Daoy (cell line): ENCODE measurements around the gene PIF1. TPM values are rescaled to one million over a fixed set of nuclear protein-coding genes. Genes with fewer than 3 reads are reported as not detected.
A peak's percentile ranks its signal among the peaks of the same experiment; 100 is the strongest.

ENCODE experiments used
- DNase-seq: peaks from one replicate; pipeline ENCODE4 v3.0.0-alpha.2; 2015; ENCODE audit warnings: low read depth
- total RNA-seq: library from RNA; depleted of rRNA; stranded (reverse); fragments of >200 nt; shearing (Covaris generic); gene quantifications from 2 replicates; pipeline ENCODE4 v1.2.3, GENCODE V29; 2014; rRNA removed

The PIF1 gene, protein sequence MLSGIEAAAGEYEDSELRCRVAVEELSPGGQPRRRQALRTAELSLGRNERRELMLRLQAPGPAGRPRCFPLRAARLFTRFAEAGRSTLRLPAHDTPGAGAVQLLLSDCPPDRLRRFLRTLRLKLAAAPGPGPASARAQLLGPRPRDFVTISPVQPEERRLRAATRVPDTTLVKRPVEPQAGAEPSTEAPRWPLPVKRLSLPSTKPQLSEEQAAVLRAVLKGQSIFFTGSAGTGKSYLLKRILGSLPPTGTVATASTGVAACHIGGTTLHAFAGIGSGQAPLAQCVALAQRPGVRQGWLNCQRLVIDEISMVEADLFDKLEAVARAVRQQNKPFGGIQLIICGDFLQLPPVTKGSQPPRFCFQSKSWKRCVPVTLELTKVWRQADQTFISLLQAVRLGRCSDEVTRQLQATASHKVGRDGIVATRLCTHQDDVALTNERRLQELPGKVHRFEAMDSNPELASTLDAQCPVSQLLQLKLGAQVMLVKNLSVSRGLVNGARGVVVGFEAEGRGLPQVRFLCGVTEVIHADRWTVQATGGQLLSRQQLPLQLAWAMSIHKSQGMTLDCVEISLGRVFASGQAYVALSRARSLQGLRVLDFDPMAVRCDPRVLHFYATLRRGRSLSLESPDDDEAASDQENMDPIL
- total RNA-seq: 26.6 and 32.9 TPM in 2 replicates

DNA sequence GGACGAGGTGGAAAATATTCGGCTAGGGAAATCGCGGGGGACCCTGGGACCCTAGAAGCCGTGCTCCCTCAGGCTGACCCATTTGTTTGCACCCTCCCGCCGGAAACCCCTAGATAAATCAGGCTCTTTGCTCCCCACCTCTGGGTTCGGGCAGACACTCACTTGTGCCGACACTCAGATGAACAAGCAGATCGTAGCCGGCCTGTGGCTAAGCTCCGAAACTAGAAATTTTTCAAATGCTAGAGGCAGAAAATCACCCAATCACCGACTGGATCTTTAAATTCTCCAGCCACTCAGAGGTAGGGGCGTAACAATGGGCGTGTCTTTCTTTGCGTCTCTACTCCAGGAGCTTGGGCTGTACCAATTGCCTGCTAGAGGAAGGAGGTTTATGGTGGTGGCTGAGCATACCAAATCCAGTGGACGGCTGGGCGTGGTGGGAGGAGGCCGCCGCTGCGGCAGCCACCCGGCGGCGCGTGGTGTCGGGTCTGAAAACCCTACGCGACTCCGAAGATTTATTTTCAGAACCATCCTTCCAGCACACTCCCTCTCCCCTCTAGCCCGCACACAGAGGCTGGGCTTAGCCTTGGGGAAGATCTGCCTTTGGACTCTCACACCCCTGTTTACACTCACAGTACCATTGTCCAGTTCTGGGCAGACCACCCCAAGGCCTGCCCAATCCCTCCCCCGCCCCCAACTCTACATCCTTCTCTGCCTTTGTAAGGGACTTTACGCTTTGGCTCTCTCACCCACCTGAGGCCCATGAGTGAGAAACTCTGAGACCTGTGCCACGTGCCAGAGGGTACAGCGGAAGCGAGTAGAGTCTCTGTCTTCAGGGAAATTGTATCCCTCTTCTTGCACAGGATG, at the start of gene PIF1:
Gene PIF1, minus strand, starts transcription at position 217 of the 864 bp plus-strand sequence. CDS start 1,312 bp downstream, outside the sequence.
- DNase-seq: peak; percentile 97

DNA sequence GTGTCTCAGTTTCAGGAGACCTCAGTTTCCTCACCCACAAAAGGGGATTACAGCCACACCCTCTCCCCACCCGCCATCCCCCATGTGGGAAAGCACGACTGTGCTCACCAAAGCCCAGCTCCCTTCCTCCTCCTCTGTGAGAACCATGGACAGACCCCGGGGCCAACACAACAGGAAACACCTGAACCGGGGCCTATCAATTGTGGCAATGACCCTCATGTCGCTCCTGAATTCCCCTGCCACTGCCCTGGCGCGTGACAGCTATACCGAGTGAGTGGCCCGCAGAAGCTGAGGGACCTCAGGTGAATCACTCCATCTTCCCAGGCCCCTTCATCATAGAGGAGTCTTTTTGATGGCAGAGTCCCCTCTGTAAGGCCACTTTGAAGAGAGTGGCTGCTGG, 44.9 kb upstream of the PIF1 start:
- DNase-seq: no peak

DNA sequence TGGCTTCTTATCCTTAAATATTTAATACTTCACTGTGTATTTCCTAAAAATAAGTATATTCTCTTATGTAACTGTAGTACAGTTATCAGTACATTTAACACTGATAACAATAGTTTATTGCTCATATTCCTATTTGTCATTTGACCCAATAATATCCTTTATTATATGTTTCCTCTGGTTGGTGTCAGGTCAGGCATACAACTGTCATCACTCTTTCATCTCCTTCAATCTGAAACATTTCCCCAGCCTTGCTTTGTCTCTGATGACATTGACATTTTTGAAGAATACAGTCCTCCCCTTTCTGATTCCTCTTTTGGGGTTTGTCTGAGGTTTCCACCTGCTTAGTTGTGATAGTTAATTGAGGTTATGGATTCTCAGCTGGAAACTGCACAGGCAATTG, 44.1 kb upstream of the PIF1 start:
- no peak for DNase-seq

DNA sequence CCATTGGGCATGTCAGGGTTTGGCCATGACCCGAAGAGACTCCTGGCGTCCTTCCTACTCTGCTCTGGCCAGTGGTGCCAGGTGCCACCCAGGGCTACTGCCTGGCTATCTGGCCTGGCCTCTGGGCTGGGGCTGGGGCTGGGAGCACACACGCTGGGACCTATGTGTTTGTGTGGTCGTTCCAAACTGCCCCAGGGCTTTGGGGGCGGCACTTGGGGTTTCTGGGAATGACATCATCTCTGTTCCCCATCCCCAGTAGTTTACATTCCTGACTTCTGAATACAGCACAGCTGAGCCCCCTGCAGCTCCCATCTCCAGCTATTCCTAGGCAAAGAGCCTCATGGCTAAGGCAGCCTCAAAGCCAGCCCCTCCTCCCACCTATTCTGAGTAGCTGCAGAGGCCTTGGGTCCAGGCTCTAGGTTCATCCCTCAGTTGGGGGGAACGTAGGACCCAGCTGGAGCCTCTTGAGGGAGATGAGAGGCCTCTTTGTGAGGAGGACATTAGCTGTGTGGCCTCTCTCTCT, 40.6 kb upstream of the PIF1 start:
- DNase-seq: peak; percentile 93

DNA sequence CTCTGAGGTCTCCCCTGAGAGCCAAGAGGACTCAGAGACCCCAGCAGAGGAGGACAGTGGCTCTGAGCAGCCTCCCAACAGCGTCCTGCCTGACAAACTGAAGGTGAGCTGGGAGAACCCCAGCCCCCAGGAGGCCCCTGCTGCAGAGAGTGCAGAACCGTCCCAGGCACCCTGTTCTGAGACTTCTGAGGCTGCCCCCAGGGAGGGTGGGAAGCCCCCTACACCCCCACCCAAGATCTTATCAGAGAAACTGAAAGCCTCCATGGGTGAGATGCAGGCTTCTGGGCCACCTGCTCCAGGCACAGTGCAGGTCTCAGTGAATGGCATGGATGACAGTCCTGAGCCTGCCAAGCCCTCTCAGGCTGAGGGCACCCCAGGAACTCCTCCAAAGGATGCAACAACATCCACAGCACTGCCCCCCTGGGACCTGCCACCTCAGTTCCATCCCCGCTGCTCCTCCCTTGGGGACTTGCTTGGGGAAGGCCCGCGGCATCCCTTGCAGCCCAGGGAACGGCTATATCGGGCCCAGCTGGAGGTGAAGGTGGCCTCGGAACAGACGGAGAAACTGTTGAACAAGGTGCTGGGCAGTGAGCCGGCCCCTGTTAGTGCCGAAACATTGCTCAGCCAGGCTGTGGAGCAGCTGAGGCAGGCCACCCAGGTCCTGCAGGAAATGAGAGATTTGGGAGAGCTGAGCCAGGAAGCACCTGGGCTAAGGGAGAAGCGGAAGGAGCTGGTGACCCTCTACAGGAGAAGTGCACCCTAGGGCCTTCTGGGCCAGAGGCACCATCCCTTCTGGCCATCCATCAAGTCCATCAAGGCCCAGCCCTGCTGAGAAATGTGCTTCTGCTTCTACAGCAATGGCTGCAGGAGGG, 39.9 kb upstream of the PIF1 start:
- DNase-seq: no peak

DNA sequence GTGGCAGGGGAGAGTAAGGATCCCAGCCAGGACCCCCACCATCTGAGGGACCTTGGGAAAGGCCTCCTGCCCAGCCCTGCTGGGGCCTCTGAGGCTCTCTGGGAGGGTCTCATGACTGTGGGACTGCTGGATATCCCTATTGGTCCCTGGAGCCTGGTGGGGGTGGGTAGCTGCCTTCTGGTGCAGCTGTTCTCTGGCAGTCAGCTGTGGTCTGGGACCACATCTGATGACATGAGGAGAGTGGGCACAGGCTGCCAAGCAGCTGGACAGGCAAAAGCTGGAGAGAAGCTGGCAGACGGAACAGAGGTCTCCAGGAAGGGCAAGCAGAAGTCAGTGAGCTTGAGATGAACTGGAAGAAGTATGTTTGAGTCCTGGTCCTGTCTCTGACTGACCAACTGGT, 38.6 kb upstream of the PIF1 start:
- no peak for DNase-seq

DNA sequence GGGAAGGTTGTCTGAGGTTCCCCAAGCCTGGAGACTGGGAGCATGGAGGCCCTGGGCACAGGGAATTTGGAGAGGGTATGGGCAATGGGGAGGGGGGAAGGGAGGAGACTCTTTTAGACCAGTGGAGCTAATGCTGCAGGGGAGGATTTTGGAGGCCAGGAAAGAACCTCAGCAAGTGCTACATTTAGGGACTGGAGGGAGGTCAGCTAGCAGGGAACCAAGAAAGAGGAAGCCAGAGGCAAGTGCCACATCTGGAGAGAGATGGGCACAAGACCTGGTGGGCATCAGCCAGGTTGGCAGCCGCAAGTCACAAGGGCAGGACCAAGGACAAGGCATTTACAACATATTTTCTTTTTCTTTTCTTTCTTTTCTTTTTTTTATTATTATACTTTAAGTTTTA, 37.0 kb upstream of the PIF1 start:
- DNase-seq: no peak

DNA sequence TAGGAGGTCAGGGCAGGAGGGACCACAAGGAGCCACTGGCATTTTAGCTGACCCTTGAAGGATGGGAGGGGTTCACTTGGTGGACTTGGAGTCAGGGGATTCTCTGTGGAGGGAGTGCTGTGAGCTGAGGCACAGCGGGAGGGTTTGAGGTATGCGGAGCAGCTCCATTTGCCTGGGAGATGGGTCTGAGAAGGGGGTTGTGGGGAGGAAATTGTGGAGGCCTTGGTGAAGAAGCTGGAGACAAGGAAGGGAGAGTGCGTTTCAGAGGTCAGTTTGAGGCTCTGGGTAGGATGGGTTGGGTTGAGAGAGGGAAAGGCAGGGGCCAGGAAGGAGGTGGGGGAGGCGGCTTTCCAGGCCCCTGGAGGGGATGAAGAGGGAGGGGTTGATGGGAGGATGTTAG, 36.5 kb upstream of the PIF1 start:
- DNase-seq: no peak

DNA sequence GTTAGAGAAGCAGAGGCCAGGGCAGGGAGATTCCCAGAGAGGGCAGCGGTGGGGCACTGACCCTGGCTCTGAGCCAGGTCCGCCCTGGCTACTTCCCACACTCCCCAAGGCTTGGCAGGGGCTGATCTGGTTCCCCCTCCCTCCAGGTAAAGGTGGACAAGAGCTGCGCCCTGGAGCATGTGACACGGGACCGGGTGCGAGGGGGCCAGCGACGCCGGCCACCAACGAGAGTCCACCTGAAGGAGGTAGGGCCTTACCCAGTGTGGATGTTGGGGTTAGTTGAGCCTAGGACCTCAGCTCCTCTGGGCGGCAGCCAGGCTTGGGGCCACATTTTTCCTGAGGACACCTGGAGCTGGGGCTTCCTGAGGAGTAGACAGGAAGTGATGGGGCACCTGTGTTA, 35.9 kb upstream of the PIF1 start:
- DNase-seq: no peak

DNA sequence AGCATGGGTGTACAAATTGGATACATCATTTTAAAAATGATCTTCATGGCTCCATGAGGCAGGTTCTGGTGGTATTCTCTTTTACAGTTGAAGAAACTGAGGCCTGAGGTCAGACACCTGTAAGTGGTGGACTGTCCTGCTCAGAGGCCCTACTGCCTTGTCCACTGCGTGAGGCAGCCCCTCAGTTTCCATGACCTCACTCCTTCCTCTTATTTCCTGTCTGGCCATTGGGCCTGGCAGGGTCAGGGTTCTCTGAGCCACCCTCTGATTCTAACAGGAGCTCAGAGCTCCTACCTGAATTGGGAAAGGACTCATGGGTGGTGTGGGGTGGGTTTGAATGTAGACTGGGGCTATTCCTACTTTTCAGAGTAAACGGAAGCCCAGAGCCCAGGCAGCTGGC, 33.8 kb upstream of the PIF1 start:
- DNase-seq: no peak

DNA sequence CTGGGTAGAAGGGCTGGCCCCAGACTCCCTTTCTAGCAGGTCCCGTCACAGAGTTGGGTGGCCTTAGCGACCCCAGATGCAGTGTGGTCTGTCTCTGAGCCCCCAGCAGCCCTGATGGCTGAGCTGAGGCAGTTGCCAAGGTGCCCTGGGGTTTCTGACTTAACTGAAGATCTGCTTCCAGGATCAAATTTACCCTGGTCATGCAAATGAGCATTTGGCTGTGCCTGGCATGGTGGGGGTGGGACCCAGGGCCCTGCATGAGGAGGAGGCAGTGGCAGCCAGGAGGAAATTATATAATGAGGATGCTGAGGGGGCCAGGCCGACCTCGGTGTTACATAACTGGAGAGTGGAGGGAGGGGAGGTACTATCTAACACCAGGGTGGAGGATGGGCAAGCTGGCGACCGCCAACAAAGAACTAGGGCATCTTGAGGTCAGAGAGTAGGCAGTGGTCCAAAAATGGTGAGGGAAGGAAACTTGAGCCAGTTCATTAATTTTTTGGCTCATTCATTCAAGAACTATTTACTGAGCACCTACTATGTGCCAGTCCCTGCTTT, 32.7 kb upstream of the PIF1 start:
- DNase-seq: no peak

DNA sequence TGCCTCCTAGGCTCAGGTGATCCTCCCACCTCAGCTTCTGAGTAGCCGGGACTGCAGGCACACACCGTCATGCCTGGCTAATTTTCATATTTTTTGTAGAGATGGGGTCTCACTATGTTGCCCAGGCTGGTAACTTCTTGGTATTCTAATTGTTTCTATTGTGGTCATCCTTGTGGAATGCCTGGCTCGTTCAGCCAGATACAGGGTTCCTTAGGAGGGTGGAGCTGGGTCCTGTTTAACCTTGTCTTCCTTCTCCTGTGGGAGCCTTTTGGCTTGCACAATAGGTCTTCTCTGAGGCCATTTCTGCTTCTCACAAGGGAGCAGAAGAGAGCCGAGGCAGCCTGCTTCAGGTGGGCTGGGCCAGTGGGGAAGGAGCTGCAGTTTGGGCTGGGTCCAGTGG, 32.0 kb upstream of the PIF1 start:
- DNase-seq: no peak

DNA sequence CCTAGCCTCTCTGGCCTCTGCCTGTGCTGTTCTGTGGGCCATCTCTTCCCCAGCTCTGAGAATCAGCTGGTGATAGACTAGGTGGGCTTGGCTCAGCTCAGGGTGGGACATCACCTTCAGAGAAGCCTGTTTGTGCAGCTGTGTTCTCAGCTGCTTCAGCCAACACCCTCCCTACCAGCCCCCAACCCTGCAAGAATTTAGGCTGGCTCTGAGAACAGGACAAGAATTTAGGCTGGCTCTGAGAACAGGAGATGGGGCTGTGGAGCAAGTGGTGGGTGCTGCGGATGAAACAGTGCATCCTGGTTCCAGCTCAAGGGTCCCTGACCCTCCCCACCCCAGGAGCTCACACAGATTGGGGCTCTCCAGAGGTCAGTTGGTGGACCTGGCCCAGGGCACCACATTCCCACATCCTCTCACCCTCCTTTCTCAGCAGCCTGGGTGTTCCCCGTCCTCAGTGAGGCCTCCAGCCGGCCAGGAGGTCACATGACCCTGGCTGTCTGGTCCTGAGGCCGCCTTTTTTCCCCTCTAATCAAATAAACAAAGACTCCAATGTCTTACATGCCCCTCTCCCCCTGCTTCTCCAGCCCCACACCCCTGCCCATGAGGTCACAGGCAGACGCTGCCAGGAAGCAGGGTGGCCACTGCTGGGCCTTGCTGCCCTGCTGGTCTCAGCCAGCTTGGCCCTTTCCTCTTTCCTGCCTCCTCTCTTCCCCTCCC, 31.1 kb upstream of the PIF1 start:
- peak; percentile 59 for DNase-seq

DNA sequence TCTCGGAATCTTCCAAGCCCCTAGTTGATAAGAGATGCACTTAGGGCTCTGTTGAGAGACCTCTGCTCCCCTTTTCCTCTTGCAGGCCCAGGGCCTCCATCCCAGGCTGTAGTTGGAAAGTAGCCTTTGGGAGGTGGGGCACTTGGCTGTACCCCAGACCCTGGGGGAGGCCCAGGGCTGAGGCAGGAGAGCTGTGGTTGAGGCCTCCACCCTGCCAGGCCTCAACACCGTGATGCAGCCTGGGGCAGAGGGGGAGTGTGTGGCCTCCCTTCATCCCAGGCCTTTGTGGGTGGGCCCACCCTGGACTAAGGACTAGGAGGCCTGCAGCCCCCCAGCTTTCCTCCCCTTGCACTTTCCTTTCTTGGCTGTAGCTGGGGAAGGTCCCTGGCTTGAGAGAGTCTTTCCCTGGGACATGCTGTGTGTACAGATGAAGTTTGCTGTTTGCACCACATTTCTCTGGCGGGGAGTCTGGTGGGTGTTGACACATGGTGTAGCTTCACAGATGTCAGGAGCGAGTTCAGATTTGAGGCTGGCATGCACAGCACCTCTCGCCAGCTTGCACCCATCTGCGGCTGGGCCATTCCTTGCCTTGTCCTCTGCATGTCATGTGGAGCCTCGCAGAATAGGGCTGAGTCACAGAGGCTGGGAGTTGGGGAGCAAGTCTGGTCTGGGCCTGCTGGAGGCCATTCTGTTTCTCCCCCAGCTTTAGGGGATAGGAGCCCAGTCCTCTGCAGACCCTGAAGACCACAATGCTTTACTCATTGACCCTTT, 29.9 kb upstream of the PIF1 start:
- DNase-seq: no peak

DNA sequence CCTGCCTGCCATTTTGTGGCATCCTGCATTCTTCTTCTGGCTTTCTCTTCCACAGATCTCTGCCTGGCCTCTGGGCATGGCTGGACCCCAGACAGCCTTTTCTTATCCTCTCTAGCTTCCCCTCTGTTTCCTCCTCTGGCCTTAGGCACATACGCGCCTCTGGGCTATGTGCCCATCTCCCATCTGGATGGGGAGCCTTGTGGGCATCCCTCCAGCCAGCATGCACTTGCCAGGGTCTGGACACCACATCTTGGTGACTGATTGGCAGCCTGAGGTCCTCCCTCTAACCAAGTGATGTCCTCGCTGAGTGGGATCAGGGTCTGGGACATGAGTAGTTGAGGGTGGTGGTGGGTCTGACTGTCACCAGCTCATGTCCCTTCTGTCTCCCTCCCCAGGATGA, 29.1 kb upstream of the PIF1 start:
- no peak for DNase-seq

DNA sequence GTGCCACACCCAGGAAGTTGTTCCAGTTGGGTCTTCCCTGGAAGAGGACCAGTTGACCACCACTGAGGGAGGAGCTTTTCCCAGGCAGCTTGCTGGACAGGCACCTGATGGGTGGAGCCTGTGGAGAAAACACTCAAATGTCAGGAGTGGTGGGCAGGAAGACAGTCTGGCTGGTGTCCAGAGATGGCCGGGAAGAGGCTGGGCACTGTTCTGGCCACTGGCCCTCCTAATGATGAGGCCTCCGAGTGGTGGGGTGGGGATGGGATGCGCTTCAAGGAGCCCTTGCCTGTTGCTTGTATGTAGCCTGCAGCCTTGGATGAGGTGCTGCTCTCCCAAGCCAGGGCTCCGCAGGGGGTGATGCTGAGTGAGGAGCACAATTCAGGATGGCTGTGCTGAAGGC, 28.6 kb upstream of the PIF1 start:
- no peak for DNase-seq

DNA sequence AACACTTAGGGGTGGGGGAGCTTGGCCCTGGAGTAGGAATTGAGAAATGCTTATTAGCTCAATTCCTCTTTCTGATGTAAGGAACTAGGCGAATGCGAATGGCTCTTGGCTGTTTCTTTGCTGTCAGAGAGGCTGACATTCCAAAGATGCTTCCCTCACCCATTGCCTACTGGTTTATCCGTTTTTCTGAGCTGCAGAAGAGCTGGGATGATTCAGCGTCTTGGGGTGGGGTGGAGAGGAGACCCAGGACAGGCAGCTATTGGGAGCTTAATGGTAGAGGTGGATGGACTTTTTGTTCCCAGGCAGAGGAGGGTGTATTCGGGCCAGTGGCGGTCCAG, 26.0 kb upstream of the PIF1 start:
- DNase-seq: no peak

DNA sequence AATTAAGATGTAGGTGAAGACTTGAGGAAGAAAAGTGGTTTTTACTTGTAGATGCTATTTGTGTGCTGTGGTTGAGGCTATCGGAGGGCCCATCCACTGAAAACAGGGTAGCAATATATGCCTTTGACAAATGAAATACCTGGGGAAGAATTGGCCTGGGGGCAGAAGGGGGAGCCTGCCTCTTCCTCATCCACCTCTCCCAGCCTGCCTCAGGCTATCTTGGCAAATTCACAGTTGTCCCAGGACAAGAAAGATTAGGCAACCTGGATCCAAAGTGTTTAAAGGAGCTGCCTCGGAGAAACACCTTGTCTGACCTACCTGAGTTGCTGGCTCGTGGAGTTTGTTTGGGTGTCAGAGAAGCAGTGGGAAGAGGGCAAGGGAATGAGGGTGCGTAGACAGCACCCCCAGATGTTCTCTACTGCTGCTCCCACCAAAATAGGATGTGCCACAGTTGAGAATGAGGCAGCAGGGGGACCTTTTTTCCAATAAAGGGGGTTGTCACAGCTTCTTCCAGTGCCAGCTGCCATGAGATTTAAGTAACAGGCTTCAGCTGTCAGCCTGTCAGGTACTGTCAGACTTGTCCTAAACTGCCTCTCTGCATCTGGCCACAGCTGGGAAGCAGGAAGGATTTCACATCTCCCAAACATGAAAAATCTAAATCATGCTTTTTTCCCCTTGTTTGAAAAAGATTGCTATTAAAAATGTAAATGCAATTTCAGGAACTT, 25.5 kb upstream of the PIF1 start:
- no peak for DNase-seq
